Airway epithelial cell (primary cell): Measurements from ENCODE around the gene NFE2L2. TPM values are rescaled to one million over a fixed set of nuclear protein-coding genes. Genes with fewer than 3 reads are reported as not detected.

Experiments used
- total RNA-seq: library from RNA; depleted of rRNA; stranded (reverse); fragments of >200 nt; gene quantifications from 2 replicates; pipeline ENCODE4 v1.2.3, GENCODE V29; 2015

NFE2L2 gene
- total RNA-seq: 78.7 and 84.8 TPM in 2 replicates

GRCh38 chr2:177264693-177265587 is at the start of gene NFE2L2:
NFE2L2 (minus strand) TSS chr2:177264727; CDS start chr2:177264576, 151 bp downstream.

GRCh38 chr2:177212106-177212890 is 52.2 kb downstream of the NFE2L2 start, which contains the start of gene HNRNPA3:
HNRNPA3 (plus strand) TSS chr2:177212794; CDS start chr2:177212800, 6 bp downstream.

Other genes starting within 250 kb of the NFE2L2 start
- gene HNRNPA3, start 51.9 kb downstream of the NFE2L2 start, total RNA-seq: 28.8 and 44.2 TPM in 2 replicates
- gene AGPS, start 128.0 kb upstream of the NFE2L2 start, total RNA-seq: 26.8 and 27.0 TPM in 2 replicates